CD4-positive, alpha-beta T cell treated with Interleukin-6 at 100 ng/mL for 8 hours (primary cell): ENCODE measurements around the gene SLF2.

ENCODE experiments used
- DNase-seq: peaks from one replicate; pipeline ENCODE4 v3.0.0-alpha.2; 2020; ENCODE audit warnings: mixed read lengths, low spot score

Gene SLF2

GRCh38 chr10:100899171-100899570 lies 13.6 kb upstream of the SLF2 start:
- no peak for DNase-seq

- no peak for DNase-seq
Observed at GRCh38 chr10:100901051-100901450, 11.7 kb upstream of the SLF2 start.

- DNase-seq: no peak
Observed at GRCh38 chr10:100902622-100903021, 10.1 kb upstream of the SLF2 start.

- no peak for DNase-seq
Observed at GRCh38 chr10:100904917-100905316, 7.8 kb upstream of the SLF2 start.

- no peak for DNase-seq
Observed at GRCh38 chr10:100907175-100907574, 5.6 kb upstream of the SLF2 start.

GRCh38 chr10:100907773-100908363 lies 4.9 kb upstream of the SLF2 start:
- DNase-seq: no peak

GRCh38 chr10:100908378-100908777 lies 4.4 kb upstream of the SLF2 start:
- no peak for DNase-seq

- no peak for DNase-seq
Observed at GRCh38 chr10:100909501-100910263, 3.1 kb upstream of the SLF2 start.

- DNase-seq: no peak
Observed at GRCh38 chr10:100911472-100911871, 1.3 kb upstream of the SLF2 start.

- no peak for DNase-seq
Observed at GRCh38 chr10:100912013-100912604, 654 bp upstream of the SLF2 start.

GRCh38 chr10:100913470-100913865 lies 705 bp downstream of the SLF2 start:
- DNase-seq: no peak

- DNase-seq: no peak
Observed at GRCh38 chr10:100917071-100917470, 4.3 kb downstream of the SLF2 start.

- DNase-seq: no peak
Observed at GRCh38 chr10:100923580-100923979, 10.8 kb downstream of the SLF2 start.

GRCh38 chr10:100927266-100927665 lies 14.5 kb downstream of the SLF2 start:
- no peak for DNase-seq

- no peak for DNase-seq
Observed at GRCh38 chr10:100928039-100928438, 15.3 kb downstream of the SLF2 start.

- no peak for DNase-seq
Observed at GRCh38 chr10:100930368-100930767, 17.6 kb downstream of the SLF2 start.

- DNase-seq: no peak
Observed at GRCh38 chr10:100934084-100934659, 21.4 kb downstream of the SLF2 start.

- DNase-seq: no peak
Observed at GRCh38 chr10:100939763-100940344, 27.1 kb downstream of the SLF2 start.

GRCh38 chr10:100942229-100942628 lies 29.5 kb downstream of the SLF2 start:
- no peak for DNase-seq

GRCh38 chr10:100943508-100943907 lies 30.7 kb downstream of the SLF2 start:
- no peak for DNase-seq

- no peak for DNase-seq
Observed at GRCh38 chr10:100945754-100946153, 33.0 kb downstream of the SLF2 start.

GRCh38 chr10:100948916-100949315 lies 36.2 kb downstream of the SLF2 start:
- DNase-seq: no peak

- no peak for DNase-seq
Observed at GRCh38 chr10:100960251-100960650, 47.5 kb downstream of the SLF2 start.
